K562 (cell line): ENCODE results near the gene EXT2. TPM values are rescaled to one million over a fixed set of nuclear protein-coding genes. Genes with fewer than 3 reads are reported as not detected.

Experiments
- ATAC-seq: fragments of 200-7000 bp; cut with Tn5 transposase; 3 replicates; pipeline ENCODE4 v1.9.1; 2020; ENCODE audit warnings: moderate library complexity
- BruUV-seq: library from RNA; stranded (reverse); fragments of 400-500 nt; replicated peaks from 2 replicates; lab custom pipeline; 2021; lab: Mats Ljungman, UMichigan
- CTCF ChIA-PET: fragments of 300-600 bp; formaldehyde crosslinking; extraction: SDS; loops from one replicate; lab custom pipeline; 2021; ENCODE audit warnings: low intra/inter-chr PET ratio; lab: Yijun Ruan, JAX
- POLR2A ChIA-PET: fragments of 300-600, 350-650 bp; sonication (Branson Sonifier 250); formaldehyde crosslinking; extraction: SDS; loops from one replicate; lab custom pipeline; 2021; ENCODE audit warnings: antibody characterized with exemption, inconsistent platforms; lab: Yijun Ruan, JAX
- DNase-seq, 4 experiments: peaks; one replicate each; pipeline versions ENCODE4 v3.0.0 to v3.0.0-alpha.2; 2011 to 2018; ENCODE audit warnings: low spot score in 3 of 4, mixed read lengths in 3 of 4; ENCODE audit errors: extremely low read depth in 1 of 4
- FAIRE-seq: peaks from 2 replicates; lab custom pipeline; 2011; peaks lifted over from hg19 to GRCh38; lab: Jason Lieb, UNC
- H2AFZ ChIP-seq: 2 replicates; pipeline ENCODE4 v1.6.0; 2011; ENCODE audit warnings: low read depth, low read length, control low read depth, inconsistent platforms
- H3K27ac ChIP-seq: fragments of 200-600 bp; 3 replicates; pipeline ENCODE4 v1.8.0; 2011; ENCODE audit warnings: low read depth, mild to moderate bottlenecking, control low read depth, inconsistent platforms, low read length, moderate library complexity, mixed read lengths; ENCODE audit errors: extremely low read depth
- H3K27me3 ChIP-seq, 2 experiments: fragments of 300-600 bp in 1 of 2; 2 replicates in 1 of 2; 3 replicates in 1 of 2; pipeline versions ENCODE4 v1.6.0 to v1.8.0; 2011; ENCODE audit warnings: inconsistent platforms in 2 of 2, low read length in 2 of 2, mild to moderate bottlenecking in 1 of 2, mixed read lengths in 1 of 2, moderate library complexity in 1 of 2; ENCODE audit not compliant: control insufficient read depth in 2 of 2, insufficient read depth in 2 of 2
- H3K36me3 ChIP-seq: fragments of 300-600 bp; 3 replicates; pipeline ENCODE4 v1.8.0; 2011; ENCODE audit warnings: mild to moderate bottlenecking, low read length, inconsistent platforms; ENCODE audit not compliant: control insufficient read depth, insufficient read depth
- H3K4me1 ChIP-seq, 2 experiments: fragments of 200-600 bp in 1 of 2; replicated peaks in 1 of 2; 2 replicates in 1 of 2; 3 replicates in 1 of 2; pipeline versions ENCODE4 v1.5.1 to v1.8.0; 2011; ENCODE audit warnings: inconsistent platforms in 2 of 2, low read length in 2 of 2, mild to moderate bottlenecking in 1 of 2, mixed read lengths in 1 of 2, moderate library complexity in 1 of 2; ENCODE audit not compliant: control insufficient read depth in 2 of 2, insufficient read depth in 2 of 2
- H3K4me2 ChIP-seq: 2 replicates; pipeline ENCODE4 v1.6.1; 2011; ENCODE audit warnings: low read length, control low read depth, inconsistent platforms, mixed read lengths; ENCODE audit not compliant: insufficient read depth
- H3K4me3 ChIP-seq: fragments of 200-600 bp; sonication (generic), shearing (Covaris generic); 2 replicates; pipeline ENCODE4 v1.5.1; 2016; ENCODE audit warnings: control low read depth, inconsistent platforms
- H3K79me2 ChIP-seq: fragments of 200-600 bp; 3 replicates; pipeline ENCODE4 v1.8.0; 2011; ENCODE audit warnings: low read length, inconsistent platforms; ENCODE audit not compliant: control insufficient read depth, insufficient read depth
- H3K9ac ChIP-seq, 2 experiments: 2 replicates each; pipeline versions ENCODE4 v1.6.0 to v1.6.1; 2011; ENCODE audit warnings: low read depth in 2 of 2, low read length in 2 of 2, control low read depth in 1 of 2, inconsistent platforms in 1 of 2, mild to moderate bottlenecking in 1 of 2, mixed read lengths in 1 of 2; ENCODE audit not compliant: insufficient read depth in 1 of 2
- H3K9me1 ChIP-seq: one replicate; pipeline ENCODE4 v1.6.0; 2011; ENCODE audit warnings: inconsistent platforms, mild to moderate bottlenecking, low read length, moderate library complexity; ENCODE audit not compliant: control insufficient read depth, insufficient read depth
- H3K9me3 ChIP-seq: replicated peaks from 2 replicates; pipeline ENCODE4 v1.5.1; 2011; ENCODE audit warnings: low read depth, low read length, inconsistent platforms; ENCODE audit not compliant: control insufficient read depth, insufficient read depth
- H4K20me1 ChIP-seq: replicated peaks from 2 replicates; pipeline ENCODE4 v1.6.1; 2011; ENCODE audit warnings: low read length, inconsistent platforms, mixed read lengths; ENCODE audit not compliant: control insufficient read depth, insufficient read depth
- BMI1 ChIP-seq: fragments of 150-350 bp; IDR thresholded peaks from 2 replicates; pipeline ENCODE4 v1.6.1; 2014; ENCODE audit warnings: low read length
- CEBPB ChIP-seq: fragments of 450-650 bp; IDR thresholded peaks from 2 replicates; pipeline ENCODE4 v1.6.1; 2016; ENCODE audit warnings: missing genetic modification characterization, missing compliant biosample characterization
- FOXJ3 ChIP-seq: sonication (generic); formaldehyde crosslinking; IDR thresholded peaks from 2 replicates; pipeline ENCODE4 v1.4.0; 2020; ENCODE audit warnings: mild to moderate bottlenecking, missing genetic modification reagents
- GTF2E2 ChIP-seq: fragments of 200-800 bp; sonication (Bioruptor generic); IDR thresholded peaks from 2 replicates; pipeline ENCODE4 v1.6.1; 2016; ENCODE audit warnings: missing genetic modification characterization, missing compliant biosample characterization
- NCOA1 ChIP-seq: fragments of 450-650 bp; IDR thresholded peaks from 2 replicates; pipeline ENCODE4 v1.6.1; 2016; ENCODE audit warnings: low read depth
- POLR2A ChIP-seq: fragments of 450-650 bp; conservative IDR thresholded peaks from 2 replicates; pipeline ENCODE4 v1.6.1; 2016
- PPARD ChIP-seq: fragments of 250-450 bp; sonication (Bioruptor Pico); IDR thresholded peaks from 2 replicates; pipeline ENCODE4 v1.8.0; 2022; ENCODE audit warnings: inconsistent platforms, mild to moderate bottlenecking, moderate library complexity
- RFX7 ChIP-seq: fragments of 250-450 bp; sonication (Bioruptor Pico); IDR thresholded peaks from 2 replicates; pipeline ENCODE4 v1.5.1; 2021; ENCODE audit warnings: mild to moderate bottlenecking
- SMARCC2 ChIP-seq: fragments of 450-650 bp; IDR thresholded peaks from 2 replicates; pipeline ENCODE4 v1.6.1; 2017; ENCODE audit warnings: antibody characterized with exemption, moderate library complexity, mild to moderate bottlenecking, low read depth
- STAT5B ChIP-seq: fragments of 250-450 bp; sonication (Bioruptor Pico); IDR thresholded peaks from 2 replicates; pipeline ENCODE4 v1.8.0; 2021; ENCODE audit warnings: mild to moderate bottlenecking, inconsistent platforms
- TCFL5 ChIP-seq: fragments of 250-450 bp; sonication (Bioruptor Pico); conservative IDR thresholded peaks from 2 replicates; pipeline ENCODE4 v1.6.1; 2021; ENCODE audit warnings: mild to moderate bottlenecking, moderate library complexity, matching md5 sums
- TGIF2 ChIP-seq: sonication (generic); formaldehyde crosslinking; IDR thresholded peaks from 2 replicates; pipeline ENCODE4 v1.8.1; 2022; ENCODE audit warnings: mild to moderate bottlenecking, missing genetic modification reagents, moderate library complexity
- ZBTB40 ChIP-seq, 2 experiments: fragments of 450-650 bp in 1 of 2; sonication (generic) in 1 of 2; formaldehyde crosslinking in 1 of 2; IDR thresholded peaks; 2 replicates each; pipeline versions ENCODE4 v1.7.1 to v1.9.0; 2016 to 2022; ENCODE audit warnings: inconsistent platforms in 1 of 2, mild to moderate bottlenecking in 1 of 2, missing genetic modification reagents in 1 of 2
- ZBTB43 ChIP-seq: sonication (generic); formaldehyde crosslinking; IDR thresholded peaks from 2 replicates; pipeline ENCODE4 v1.8.0; 2023; ENCODE audit warnings: mild to moderate bottlenecking, missing genetic modification reagents
- ZC3H4 ChIP-seq: sonication (generic); formaldehyde crosslinking; IDR thresholded peaks from 2 replicates; pipeline ENCODE4 v1.9.0; 2021; ENCODE audit warnings: missing genetic modification reagents, borderline replicate concordance
- WGBS: fragments of 100-300 bp; shearing (Covaris generic); methylation state at CpG from one replicate; pipeline ENCODE4 v1.1.6; 2016; ENCODE audit warnings: low coverage, mixed read lengths; ENCODE audit not compliant: insufficient coverage; ENCODE audit errors: missing lambda C conversion rate; 5-methylcytosine and 5-hydroxymethylcytosine counted together
- in situ Hi-C: fragments of 300-500 bp; cut with MboI; formaldehyde crosslinking; loops from 4 replicates; pipeline ENCODE4 v1.15.0; 2018; ENCODE audit warnings: inconsistent platforms, mixed read lengths
- intact Hi-C: fragments of 100-400 bp; cut with micrococcal nuclease; formaldehyde crosslinking; loops from 2 replicates; pipeline ENCODE4 v1.14.2; 2022
- polyA plus RNA-seq, 8 experiments: library from polyadenylated mRNA; depleted of rRNA in 4 of 8; stranded (reverse) in 5 of 8; unstranded in 3 of 8; fragments of >200 nt; fragmentation: Nextera tagmentation in 2 of 8; fragmentation: Illumina TruSeq in 1 of 8; extraction: Ambion mirVana in 2 of 8; extraction: Trizol in 1 of 8; gene quantifications; 2 replicates each; pipeline versions ENCODE4 v1.2.1 to v1.2.3, GENCODE V29; 2011 to 2014; ENCODE audit warnings: inconsistent platforms in 1 of 8, missing spikeins in 1 of 8
- total RNA-seq, 7 experiments: library from RNA; depleted of rRNA in 6 of 7; stranded (reverse); fragments of >200 nt in 6 of 7; fragmentation: Illumina TruSeq in 2 of 7; extraction: Trizol in 2 of 7; gene quantifications; 2 replicates each; pipeline versions ENCODE4 v1.2.1 to v1.2.3, GENCODE V29; 2011 to 2021; ENCODE audit warnings: low replicate concordance in 1 of 7

Gene EXT2
- total and polyA plus RNA-seq, 9 of the 15 experiments (the other 6 are each of a cell fraction or from before 2014, with no cell fraction given): 7.5 to 52.1 (median 38.1) TPM

- in situ Hi-C loops (no loop called here), intact Hi-C loops (no loop called here)
- H3K36me3 ChIP-seq: peaks cover 14% of the 10 kb centered on the region; the same call in 2 of the 3 replicates
- H3K4me2 ChIP-seq: no peak overlapping the region
- ChIA-PET POLR2A (interaction anchor here (1.0 to 1.1 kb wide), 2 partner anchors 9 to 16 kb away, joined by 3 read pairs; no protein-coding TSS in a partner anchor), CTCF (no interaction called here)
- BruUV-seq: no TSS peak
- no peak overlapping the region for H2AFZ ChIP-seq
- ATAC-seq: no peak
- H3K9ac ChIP-seq: no peak overlapping the region
- H3K79me2 ChIP-seq: no peaks in the 10 kb centered on the region
- H3K9me1 ChIP-seq: no peaks in the 10 kb centered on the region
- no peak for DNase-seq
- no peak for FAIRE-seq
- no peaks in the 10 kb centered on the region for H3K27me3 ChIP-seq
- H3K4me1 ChIP-seq: peaks cover 5 to 11% of the 10 kb centered on the region in 2 experiments; a peak in 4 of 5 replicates
- no peak overlapping the region for H3K4me3 ChIP-seq
- 72% methylated on average over 4 of the region's 4 CpGs for WGBS
- no peak overlapping the region for H3K27ac ChIP-seq
- no peaks in the 10 kb centered on the region; the same call in 1 of the 2 replicates for H4K20me1 ChIP-seq
- H3K9me3 ChIP-seq: no peaks in the 10 kb centered on the region
- TF ChIP-seq TGIF2 (CRISPR knock-in tag) (no peak), SMARCC2 (no peak), POLR2A (no peak), RFX7 (no peak), GTF2E2 (tag) (no peak), CEBPB (no peak), ZC3H4 (CRISPR knock-in tag) (no peak), TCFL5 (no peak), STAT5B (no peak), ZBTB43 (CRISPR knock-in tag) (no peak), ZBTB40 (IDR thresholded peaks at IDR 0.05) (no peak), ZBTB40 (CRISPR knock-in tag; IDR thresholded peaks at IDR 0.05) (no peak), FOXJ3 (CRISPR knock-in tag) (no peak), NCOA1 (no peak), BMI1 (no peak), PPARD (CRISPR knock-in tag) (no peak)
Observed at GRCh38 chr11:44246726-44247125, 151.2 kb downstream of the EXT2 start.
